ENCODE measurements around the gene PHGDH.

PHGDH gene

GRCh38 chr1:119676571-119677206 lies 35.0 kb upstream of the PHGDH start:
- TF ChIP-seq Cebpa-rat (IDR thresholded peaks at IDR 0.05), result no peak
- Histone ChIP-seq H3K4me1 (no peaks in the 10 kb centered on the region), H3K27ac (no peak overlapping the region), H3K4me2 (no peak overlapping the region), H3K9ac (no peak overlapping the region), H3K4me3 (no peak overlapping the region), H3K27me3 (no peaks in the 10 kb centered on the region), H3K9me3 (no peaks in the 10 kb centered on the region), H4K20me1 (no peaks in the 10 kb centered on the region), H3K36me3 (no peaks in the 10 kb centered on the region)

GRCh38 chr1:119679223-119679622 lies 32.5 kb upstream of the PHGDH start:
- no peak overlapping the region for H3K4me3 ChIP-seq
- no peak overlapping the region for H3K4me2 ChIP-seq
- H3K4me1 ChIP-seq, result no peaks in the 10 kb centered on the region
- no peak overlapping the region for H3K9ac ChIP-seq
- no peak for TF ChIP-seq Cebpa-rat (IDR thresholded peaks at IDR 0.05)
- H3K27ac ChIP-seq, result no peak overlapping the region
- H3K27me3 ChIP-seq, result no peaks in the 10 kb centered on the region
- H3K36me3 ChIP-seq, result no peaks in the 10 kb centered on the region
- no peaks in the 10 kb centered on the region for H3K9me3 ChIP-seq
- H4K20me1 ChIP-seq, result no peaks in the 10 kb centered on the region

- H4K20me1 ChIP-seq, result no peaks in the 10 kb centered on the region
- no peak overlapping the region for H3K9ac ChIP-seq
- no peak overlapping the region for H3K4me2 ChIP-seq
- H3K27ac ChIP-seq, result no peak overlapping the region
- no peaks in the 10 kb centered on the region for H3K9me3 ChIP-seq
- no peak overlapping the region for H3K4me3 ChIP-seq
- no peaks in the 10 kb centered on the region for H3K36me3 ChIP-seq
- H3K27me3 ChIP-seq, result no peaks in the 10 kb centered on the region
- no peak for TF ChIP-seq Cebpa-rat (IDR thresholded peaks at IDR 0.05)
- no peaks in the 10 kb centered on the region for H3K4me1 ChIP-seq
These were observed 31.5 kb upstream of the PHGDH start for GRCh38 chr1:119680193-119680592.

- H3K4me1 ChIP-seq, result no peaks in the 10 kb centered on the region
- no peak overlapping the region for H3K27ac ChIP-seq
- H3K4me3 ChIP-seq, result no peak overlapping the region
- no peaks in the 10 kb centered on the region for H3K27me3 ChIP-seq
- no peak overlapping the region for H3K4me2 ChIP-seq
- no peaks in the 10 kb centered on the region for H4K20me1 ChIP-seq
- H3K9me3 ChIP-seq, result no peaks in the 10 kb centered on the region
- no peaks in the 10 kb centered on the region for H3K36me3 ChIP-seq
- TF ChIP-seq Cebpa-rat (IDR thresholded peaks at IDR 0.05), result no peak
- H3K9ac ChIP-seq, result no peak overlapping the region
These were observed 31.0 kb upstream of the PHGDH start for GRCh38 chr1:119680723-119681122.

- Histone ChIP-seq H3K27ac (no peak overlapping the region), H3K36me3 (no peaks in the 10 kb centered on the region), H3K4me1 (no peaks in the 10 kb centered on the region), H3K4me3 (no peak overlapping the region), H3K27me3 (no peaks in the 10 kb centered on the region), H3K9ac (no peak overlapping the region), H4K20me1 (no peaks in the 10 kb centered on the region), H3K4me2 (no peak overlapping the region), H3K9me3 (no peaks in the 10 kb centered on the region)
- TF ChIP-seq Cebpa-rat (IDR thresholded peaks at IDR 0.05), result no peak
These were observed 30.2 kb upstream of the PHGDH start for GRCh38 chr1:119681560-119681959.

GRCh38 chr1:119682141-119682540 lies 29.6 kb upstream of the PHGDH start:
- Histone ChIP-seq H4K20me1 (no peaks in the 10 kb centered on the region), H3K4me1 (no peaks in the 10 kb centered on the region), H3K27me3 (no peaks in the 10 kb centered on the region), H3K4me3 (no peak overlapping the region), H3K4me2 (no peak overlapping the region), H3K9me3 (no peaks in the 10 kb centered on the region), H3K36me3 (no peaks in the 10 kb centered on the region), H3K27ac (no peak overlapping the region), H3K9ac (no peak overlapping the region)
- TF ChIP-seq Cebpa-rat (IDR thresholded peaks at IDR 0.05), result no peak

GRCh38 chr1:119683893-119684292 lies 27.8 kb upstream of the PHGDH start:
- Histone ChIP-seq H3K27me3 (no peaks in the 10 kb centered on the region), H3K4me3 (no peak overlapping the region), H3K4me1 (no peaks in the 10 kb centered on the region), H3K36me3 (no peaks in the 10 kb centered on the region), H4K20me1 (no peaks in the 10 kb centered on the region), H3K9me3 (no peaks in the 10 kb centered on the region), H3K4me2 (no peak overlapping the region), H3K27ac (no peak overlapping the region), H3K9ac (no peak overlapping the region)
- TF ChIP-seq Cebpa-rat (IDR thresholded peaks at IDR 0.05), result no peak

GRCh38 chr1:119686661-119687060 lies 25.1 kb upstream of the PHGDH start:
- H3K4me2 ChIP-seq, result no peak overlapping the region
- no peak overlapping the region for H3K4me3 ChIP-seq
- H3K9me3 ChIP-seq, result no peaks in the 10 kb centered on the region
- no peaks in the 10 kb centered on the region for H3K4me1 ChIP-seq
- no peaks in the 10 kb centered on the region for H3K27me3 ChIP-seq
- no peaks in the 10 kb centered on the region for H3K36me3 ChIP-seq
- no peak for TF ChIP-seq Cebpa-rat (IDR thresholded peaks at IDR 0.05)
- no peak overlapping the region for H3K27ac ChIP-seq
- H4K20me1 ChIP-seq, result no peaks in the 10 kb centered on the region
- no peak overlapping the region for H3K9ac ChIP-seq

GRCh38 chr1:119687434-119688079 lies 24.2 kb upstream of the PHGDH start:
- no peak overlapping the region for H3K9ac ChIP-seq
- H3K36me3 ChIP-seq, result no peaks in the 10 kb centered on the region
- H3K9me3 ChIP-seq, result peaks cover 7% of the 10 kb centered on the region; the same call in 1 of the 2 replicates
- no peak overlapping the region for H3K4me2 ChIP-seq
- H3K27me3 ChIP-seq, result no peaks in the 10 kb centered on the region
- no peaks in the 10 kb centered on the region for H3K4me1 ChIP-seq
- TF ChIP-seq Cebpa-rat (IDR thresholded peaks at IDR 0.05), result no peak
- H3K27ac ChIP-seq, result no peak overlapping the region
- H3K4me3 ChIP-seq, result no peak overlapping the region
- H4K20me1 ChIP-seq, result no peaks in the 10 kb centered on the region

- Histone ChIP-seq H3K4me3 (no peak overlapping the region), H3K27ac (no peak overlapping the region), H3K4me1 (no peaks in the 10 kb centered on the region), H3K9ac (no peak overlapping the region), H3K4me2 (no peak overlapping the region), H3K9me3 (peaks cover 7% of the 10 kb centered on the region; the same call in 1 of the 2 replicates), H4K20me1 (no peaks in the 10 kb centered on the region), H3K27me3 (no peaks in the 10 kb centered on the region), H3K36me3 (no peaks in the 10 kb centered on the region)
- no peak for TF ChIP-seq Cebpa-rat (IDR thresholded peaks at IDR 0.05)
These were observed 22.9 kb upstream of the PHGDH start for GRCh38 chr1:119688810-119689209.

All from BLaER1 (cell line).